Small intestine (tissue), 16 donors: ENCODE results near the gene VPREB1. TPM values are rescaled to one million over a fixed set of nuclear protein-coding genes. Genes with fewer than 3 reads are reported as not detected.

Experiments
- DNase-seq, 2 donors: peaks; one replicate each; pipeline versions ENCODE4 v3.0.0 to v3.0.0-alpha.2; 2013
- FAIRE-seq: peaks from 2 replicates; lab custom pipeline; 2012; peaks lifted over from hg19 to GRCh38; lab: Jason Lieb, UNC
- H3K27ac ChIP-seq, 3 donors: one replicate each; pipeline ENCODE4 v1.5.1; 2013; ENCODE audit warnings: low read length in 2 of 3, mild to moderate bottlenecking in 2 of 3, control low read depth in 1 of 3, inconsistent platforms in 1 of 3, low read depth in 1 of 3, moderate library complexity in 1 of 3
- H3K27me3 ChIP-seq, 3 donors: one replicate each; pipeline ENCODE4 v1.6.1; 2013; ENCODE audit warnings: low read length in 3 of 3, inconsistent platforms in 1 of 3; ENCODE audit not compliant: control insufficient read depth in 3 of 3, insufficient read depth in 3 of 3
- H3K36me3 ChIP-seq, 3 donors: one replicate each; pipeline ENCODE4 v1.6.1; 2013; ENCODE audit warnings: low read length in 3 of 3, inconsistent platforms in 1 of 3, low read depth in 1 of 3, mild to moderate bottlenecking in 1 of 3, moderate library complexity in 1 of 3; ENCODE audit not compliant: control insufficient read depth in 3 of 3, insufficient read depth in 2 of 3
- H3K4me1 ChIP-seq, 3 donors: one replicate each; pipeline ENCODE4 v1.6.1; 2013; ENCODE audit warnings: low read length in 2 of 3, inconsistent platforms in 1 of 3, low read depth in 1 of 3, mild to moderate bottlenecking in 1 of 3, moderate library complexity in 1 of 3; ENCODE audit not compliant: control insufficient read depth in 3 of 3, insufficient read depth in 2 of 3
- H3K4me3 ChIP-seq, 3 donors: one replicate each; pipeline ENCODE4 v1.5.1; 2013; ENCODE audit warnings: low read length in 3 of 3, control low read depth in 1 of 3, inconsistent platforms in 1 of 3, low read depth in 1 of 3, mild to moderate bottlenecking in 1 of 3, moderate library complexity in 1 of 3
- H3K9me3 ChIP-seq, 2 donors: one replicate each; pipeline ENCODE4 v1.6.1; 2013; ENCODE audit warnings: low read depth in 1 of 2, low read length in 1 of 2; ENCODE audit not compliant: control insufficient read depth in 2 of 2, insufficient read depth in 1 of 2
- WGBS, 3 donors: extraction: QIAGEN DNeasy Blood & Tissue Kit; methylation state at CpG; one replicate each; pipeline ENCODE4 v1.1.7; 2013; 5-methylcytosine and 5-hydroxymethylcytosine counted together
- long read RNA-seq, 10 donors: transcript quantifications; one replicate each; lab custom pipeline, GENCODE V29; 2026
- polyA plus RNA-seq, 4 donors: library from polyadenylated mRNA; stranded (reverse) in 3 of 4; unstranded in 1 of 4; fragments of 200-250 nt in 3 of 4; fragments of 120-200 nt in 1 of 4; gene quantifications; one replicate each; pipeline versions ENCODE4 v1.2.1 to v1.2.3, GENCODE V29; 2013
- donor health status: healthy with polysubstance abuse.
- donor health status: control.
- donor health status: control.
- donor health status: Bipolar disorder and iron deficiency.
- donor health status: healthy.

The VPREB1 gene, protein sequence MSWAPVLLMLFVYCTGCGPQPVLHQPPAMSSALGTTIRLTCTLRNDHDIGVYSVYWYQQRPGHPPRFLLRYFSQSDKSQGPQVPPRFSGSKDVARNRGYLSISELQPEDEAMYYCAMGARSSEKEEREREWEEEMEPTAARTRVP
- under 1 TPM in 2 of 4 donors, not detected in 2; 0.13 to 0.32 TPM for polyA plus RNA-seq
- long read RNA-seq, donor 1 = 0 reads
- long read RNA-seq, donor 2 = 0 reads
- long read RNA-seq, donor 3 = 0 reads
- long read RNA-seq, donor 4 = 0 reads
- long read RNA-seq, donor 5 = 0 reads
- long read RNA-seq, donor 6 = 0 reads
- long read RNA-seq, donor 7 = 0 reads
- long read RNA-seq, donor 8, partial matches to known transcripts = 0 of 1 reads
- long read RNA-seq, donor 8, other reads (novel, unspliced or antisense) = 0 of 1 reads
- long read RNA-seq, donor 9 = 0 reads
- long read RNA-seq, donor 10 = 0 reads

DNA sequence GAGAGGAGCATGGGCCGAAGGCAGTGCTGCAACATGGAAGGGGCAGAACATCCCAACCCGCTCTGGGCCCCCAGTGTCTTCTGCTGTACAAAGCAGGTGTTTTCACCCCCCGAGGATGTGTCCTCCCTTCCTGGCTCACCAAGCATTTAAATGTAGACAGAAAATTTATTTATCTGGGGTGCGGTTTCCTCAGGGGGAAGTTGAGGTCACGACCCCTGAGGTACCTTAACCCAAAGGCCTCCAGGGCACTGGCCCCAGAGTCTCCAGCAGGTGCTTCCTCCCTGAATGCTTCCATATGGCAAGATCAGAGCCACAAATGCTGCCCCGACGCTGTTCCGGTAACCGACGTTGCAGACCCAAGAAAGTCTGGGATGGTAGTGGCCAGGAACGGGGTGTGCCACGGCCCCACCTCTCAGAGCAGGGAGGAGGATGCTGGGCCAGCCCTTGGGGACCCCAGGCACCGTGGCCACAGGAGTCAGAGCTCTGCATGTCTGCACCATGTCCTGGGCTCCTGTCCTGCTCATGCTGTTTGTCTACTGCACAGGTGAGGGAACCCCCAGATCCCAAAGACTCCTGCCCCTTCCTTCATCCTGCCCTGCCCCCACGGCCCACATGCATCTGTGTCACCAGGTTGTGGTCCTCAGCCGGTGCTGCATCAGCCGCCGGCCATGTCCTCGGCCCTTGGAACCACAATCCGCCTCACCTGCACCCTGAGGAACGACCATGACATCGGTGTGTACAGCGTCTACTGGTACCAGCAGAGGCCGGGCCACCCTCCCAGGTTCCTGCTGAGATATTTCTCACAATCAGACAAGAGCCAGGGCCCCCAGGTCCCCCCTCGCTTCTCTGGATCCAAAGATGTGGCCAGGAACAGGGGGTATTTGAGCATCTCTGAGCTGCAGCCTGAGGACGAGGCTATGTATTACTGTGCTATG, at the start of gene VPREB1:
TSS of gene VPREB1 (plus strand) at position 471 of the 935 bp plus-strand sequence. CDS start at position 499, 28 bp downstream.
- H3K27ac ChIP-seq = no peak within 1 kb of the TSS

DNA sequence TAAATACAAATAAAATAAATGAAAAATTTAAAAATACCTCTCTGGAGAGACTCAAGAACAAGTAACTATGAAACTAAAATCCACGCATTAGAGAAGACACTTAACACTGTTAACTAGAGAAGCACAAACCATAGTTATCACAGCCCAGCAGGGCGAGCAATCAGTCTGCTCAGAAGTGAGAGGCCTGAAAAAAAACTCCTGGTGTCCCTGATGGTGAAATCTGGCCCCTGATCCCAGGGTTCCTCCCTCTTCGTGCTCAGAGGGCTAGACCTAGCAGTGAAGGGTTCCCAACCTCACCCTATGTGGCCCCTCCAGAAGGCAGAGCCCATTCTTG, 49.7 kb upstream of the VPREB1 start:
- FAIRE-seq (no peak), DNase-seq (no peak)
- Histone ChIP-seq H3K36me3 (no peaks in the 10 kb centered on the region), H3K9me3 (no peaks in the 10 kb centered on the region), H3K27me3 (peaks cover 0 to 5% (median 0%) of the 10 kb centered on the region in 3 donors), H3K4me1 (no peaks in the 10 kb centered on the region), H3K4me3 (no peak overlapping the region), H3K27ac (no peak overlapping the region)
- WGBS, 3 donors = 43 to 46% (median 46%) methylated on average over 3 of the region's 3 CpGs

More for the DNA sequence above, at the start of gene VPREB1:
- Histone ChIP-seq H3K36me3 (no peaks in the 10 kb centered on the region), H3K4me1 (no peaks in the 10 kb centered on the region), H3K27me3 (peaks cover 0 to 2% (median 0%) of the 10 kb centered on the region in 3 donors), H3K4me3 (no peak within 1 kb of the TSS), H3K9me3 (peaks cover 0 to 3% of the 10 kb centered on the region in 2 donors)
- DNase-seq (no peak), FAIRE-seq (no peak)
- WGBS, 3 donors = 57 to 65% (median 61%) methylated on average over 25 of the region's 25 CpGs

DNA sequence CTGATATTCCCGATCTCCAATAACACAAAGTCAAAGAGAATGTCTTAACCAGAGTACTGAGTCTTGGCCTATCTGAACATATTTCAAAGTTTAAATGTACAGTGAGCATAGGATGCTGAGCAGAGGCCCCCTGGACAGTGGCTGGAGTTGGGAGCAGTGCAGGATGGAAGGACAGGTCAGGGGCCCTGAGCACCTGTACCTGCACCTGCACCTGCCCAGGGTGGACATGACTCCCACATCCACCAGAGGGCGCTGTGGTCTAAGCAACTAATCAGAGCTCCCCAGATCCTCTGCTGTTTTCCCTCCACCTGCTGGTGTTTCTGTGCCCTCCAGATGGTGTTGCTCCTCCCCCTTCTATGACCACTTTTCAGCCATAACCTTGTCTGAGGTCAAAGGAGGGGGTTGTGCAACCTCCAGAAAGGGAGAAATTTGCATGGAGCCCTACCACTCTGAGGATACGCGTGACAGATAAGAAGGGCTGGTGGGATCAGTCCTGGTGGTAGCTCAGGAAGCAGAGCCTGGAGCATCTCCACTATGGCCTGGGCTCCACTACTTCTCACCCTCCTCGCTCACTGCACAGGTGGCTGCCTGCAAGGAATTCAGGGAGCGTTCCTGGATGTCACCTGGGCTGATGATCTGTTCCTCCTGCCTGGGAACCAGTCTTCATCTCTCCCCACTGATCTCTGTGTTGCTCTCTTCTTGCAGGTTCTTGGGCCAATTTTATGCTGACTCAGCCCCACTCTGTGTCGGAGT, 49.1 kb upstream of the VPREB1 start:
- H3K27me3 ChIP-seq = peaks cover 0 to 5% (median 0%) of the 10 kb centered on the region in 3 donors
- peak; percentile 79 to 85 for DNase-seq
- no peaks in the 10 kb centered on the region for H3K9me3 ChIP-seq
- H3K27ac ChIP-seq = no peak overlapping the region
- no peaks in the 10 kb centered on the region for H3K36me3 ChIP-seq
- no peak for FAIRE-seq
- H3K4me1 ChIP-seq = no peaks in the 10 kb centered on the region
- 46 to 53% (median 52%) methylated on average over 7 of the region's 7 CpGs for WGBS, 3 donors
- H3K4me3 ChIP-seq = no peak overlapping the region

DNA sequence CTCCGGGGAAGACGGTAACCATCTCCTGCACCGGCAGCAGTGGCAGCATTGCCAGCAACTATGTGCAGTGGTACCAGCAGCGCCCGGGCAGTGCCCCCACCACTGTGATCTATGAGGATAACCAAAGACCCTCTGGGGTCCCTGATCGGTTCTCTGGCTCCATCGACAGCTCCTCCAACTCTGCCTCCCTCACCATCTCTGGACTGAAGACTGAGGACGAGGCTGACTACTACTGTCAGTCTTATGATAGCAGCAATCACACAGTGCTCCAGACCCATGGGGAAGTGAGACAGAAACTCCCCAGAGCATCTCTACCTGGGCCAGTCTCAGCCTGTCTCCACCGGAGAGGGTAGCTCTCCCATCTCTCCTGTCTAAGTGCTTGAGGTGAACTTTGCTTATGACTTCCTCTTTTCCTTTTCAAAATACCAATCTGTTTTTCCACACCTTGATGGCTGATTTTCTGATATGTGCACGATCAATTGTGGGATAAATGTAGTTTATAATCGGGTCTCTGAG, 48.5 kb upstream of the VPREB1 start:
- 74 to 76% (median 76%) methylated on average over 11 of the region's 11 CpGs for WGBS, 3 donors
- H3K4me3 ChIP-seq = no peak overlapping the region
- no peaks in the 10 kb centered on the region for H3K36me3 ChIP-seq
- H3K27ac ChIP-seq = no peak overlapping the region
- FAIRE-seq = no peak
- no peaks in the 10 kb centered on the region for H3K4me1 ChIP-seq
- H3K9me3 ChIP-seq = no peaks in the 10 kb centered on the region
- no peak for DNase-seq
- peaks cover 0 to 5% (median 0%) of the 10 kb centered on the region in 3 donors for H3K27me3 ChIP-seq

DNA sequence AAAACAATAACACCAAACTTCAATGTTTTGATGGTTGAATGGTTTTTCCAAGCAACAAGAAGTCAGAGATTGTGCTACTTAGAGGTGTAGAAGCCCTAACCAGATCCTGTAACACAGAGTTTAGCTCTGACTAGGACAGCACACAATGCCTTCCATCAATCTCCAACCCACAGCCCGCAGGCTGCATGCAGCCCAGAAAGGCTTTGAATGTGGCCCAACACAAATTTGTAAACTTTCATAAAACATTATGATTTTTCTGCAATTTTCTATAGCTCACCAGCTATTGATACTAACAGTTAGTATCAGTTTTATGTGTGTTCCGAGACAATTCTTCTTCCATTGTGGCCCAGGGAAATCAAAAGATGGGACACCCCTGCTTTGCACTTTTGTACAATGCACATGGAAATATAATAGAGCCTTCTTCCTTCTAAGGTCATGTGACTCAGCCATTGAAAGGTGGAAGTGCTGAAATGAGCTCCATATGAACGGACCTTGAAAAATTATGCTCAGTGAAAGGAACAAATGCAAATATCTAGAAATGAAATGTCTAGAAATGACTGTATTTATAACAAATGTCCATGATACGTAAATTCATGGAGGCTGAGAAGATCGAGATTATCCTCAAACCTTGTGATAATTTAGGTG, 47.6 kb upstream of the VPREB1 start:
- Histone ChIP-seq H3K9me3 (no peaks in the 10 kb centered on the region), H3K36me3 (no peaks in the 10 kb centered on the region), H3K27me3 (peaks cover 0 to 5% (median 0%) of the 10 kb centered on the region in 3 donors), H3K27ac (no peak overlapping the region), H3K4me1 (no peaks in the 10 kb centered on the region), H3K4me3 (no peak overlapping the region)
- FAIRE-seq (no peak), DNase-seq (no peak)
- 60 to 64% (median 61%) methylated on average over 5 of the region's 5 CpGs for WGBS, 3 donors

DNA sequence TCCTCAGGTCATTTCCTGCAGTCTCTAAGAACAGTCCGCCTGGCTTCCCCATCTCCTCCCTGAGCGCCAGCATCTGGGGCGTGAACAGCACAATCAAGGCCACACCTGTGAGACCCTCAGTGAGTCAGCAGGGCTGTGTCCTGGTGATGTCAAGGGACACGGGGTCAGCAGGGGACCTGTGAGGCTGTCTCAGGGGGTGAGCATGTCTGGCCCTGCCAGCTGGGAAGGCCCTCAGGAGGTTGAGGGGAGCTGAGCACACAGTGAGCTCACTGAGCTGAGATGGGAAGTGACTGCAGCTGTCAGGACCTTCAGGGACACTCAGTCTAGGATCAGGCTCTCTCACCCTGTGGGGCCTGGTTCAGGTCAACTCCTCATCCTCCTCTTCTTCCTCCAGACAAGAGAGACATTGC, 46.6 kb upstream of the VPREB1 start:
- no peaks in the 10 kb centered on the region for H3K4me1 ChIP-seq
- no peak overlapping the region for H3K27ac ChIP-seq
- H3K9me3 ChIP-seq = no peaks in the 10 kb centered on the region
- 59 to 79% (median 68%) methylated on average over 4 of the region's 4 CpGs for WGBS, 3 donors
- no peak overlapping the region for H3K4me3 ChIP-seq
- DNase-seq = no peak
- H3K27me3 ChIP-seq = peaks cover 0 to 5% (median under 1%) of the 10 kb centered on the region in 3 donors
- no peaks in the 10 kb centered on the region for H3K36me3 ChIP-seq
- no peak for FAIRE-seq

DNA sequence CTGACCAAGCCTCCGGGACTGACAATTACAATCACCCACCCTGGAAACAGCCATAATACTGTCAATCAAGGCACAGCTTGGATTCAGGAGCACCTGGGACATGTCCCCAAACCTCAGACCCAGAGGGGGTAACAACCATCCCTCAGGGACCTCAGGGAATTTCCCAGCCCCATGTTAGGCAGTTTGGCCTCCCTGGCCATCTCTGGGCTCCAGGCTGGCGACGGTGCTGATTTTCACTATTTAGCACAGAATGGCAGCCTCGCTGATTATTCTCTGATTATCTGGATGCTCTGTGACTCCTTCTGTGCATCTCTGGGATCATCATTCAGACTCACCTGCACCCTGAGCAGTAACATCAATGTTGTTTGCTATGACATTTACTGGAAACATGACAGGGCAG, 45.8 kb upstream of the VPREB1 start:
- Histone ChIP-seq H3K36me3 (no peaks in the 10 kb centered on the region), H3K4me3 (no peak overlapping the region), H3K4me1 (no peaks in the 10 kb centered on the region), H3K27ac (no peak overlapping the region), H3K9me3 (no peaks in the 10 kb centered on the region), H3K27me3 (peaks cover 0 to 8% (median 5%) of the 10 kb centered on the region in 3 donors)
- 65 to 78% (median 75%) methylated on average over 4 of the region's 4 CpGs for WGBS, 3 donors
- no peak for FAIRE-seq
- DNase-seq = no peak
